ENCODE data around the gene LILRB1. TPM values are rescaled to one million over a fixed set of nuclear protein-coding genes. Genes with fewer than 3 reads are reported as not detected.

LILRB1 gene
- total RNA-seq, 1 donor = not detected

DNA sequence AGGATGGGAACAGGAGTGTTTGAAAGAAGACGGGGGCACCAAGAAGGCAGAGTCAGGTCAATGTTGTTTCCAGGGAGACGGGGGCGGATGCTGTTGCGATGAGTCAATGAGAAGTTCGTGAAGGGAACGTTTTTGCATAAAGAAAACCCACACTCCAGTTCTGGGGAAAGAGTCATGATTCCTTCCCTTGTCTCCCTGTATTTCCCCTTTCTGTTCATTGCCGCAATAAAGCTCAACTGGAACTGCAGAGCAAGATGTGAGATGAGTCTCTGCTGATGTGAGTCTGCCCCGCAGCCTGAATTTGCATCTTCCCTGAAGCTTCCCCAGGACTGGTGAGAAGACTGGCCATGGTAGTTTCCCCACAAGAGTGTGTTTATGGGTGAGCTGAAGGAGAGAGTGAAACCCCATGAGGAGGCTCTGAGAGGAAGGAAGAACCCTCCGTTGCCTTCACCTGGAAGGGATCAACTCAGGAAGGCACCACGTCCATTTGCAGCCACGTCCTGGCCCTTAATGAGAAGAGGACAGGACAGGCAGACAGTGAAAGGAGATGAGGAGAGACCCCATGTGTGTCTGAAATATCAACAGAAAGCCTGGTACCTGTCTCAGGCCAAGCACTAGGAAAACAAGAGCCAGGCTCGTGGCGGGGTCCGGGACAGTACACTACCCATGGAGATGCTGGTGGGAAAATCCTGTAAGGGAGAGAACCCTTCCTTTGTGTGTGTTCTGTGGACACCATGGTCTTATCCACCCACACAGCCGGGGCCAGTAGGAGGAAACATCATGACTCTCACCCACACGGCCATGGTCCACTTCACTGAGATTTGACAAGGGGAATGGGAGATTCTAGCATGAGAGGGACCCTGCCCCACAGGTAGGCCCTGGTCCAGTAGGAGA is 23.1 kb upstream of the LILRB1 start:
- DNase-seq (ENCODE audit: low read depth) = no peak
- TF ChIP-seq, protein P1, sequence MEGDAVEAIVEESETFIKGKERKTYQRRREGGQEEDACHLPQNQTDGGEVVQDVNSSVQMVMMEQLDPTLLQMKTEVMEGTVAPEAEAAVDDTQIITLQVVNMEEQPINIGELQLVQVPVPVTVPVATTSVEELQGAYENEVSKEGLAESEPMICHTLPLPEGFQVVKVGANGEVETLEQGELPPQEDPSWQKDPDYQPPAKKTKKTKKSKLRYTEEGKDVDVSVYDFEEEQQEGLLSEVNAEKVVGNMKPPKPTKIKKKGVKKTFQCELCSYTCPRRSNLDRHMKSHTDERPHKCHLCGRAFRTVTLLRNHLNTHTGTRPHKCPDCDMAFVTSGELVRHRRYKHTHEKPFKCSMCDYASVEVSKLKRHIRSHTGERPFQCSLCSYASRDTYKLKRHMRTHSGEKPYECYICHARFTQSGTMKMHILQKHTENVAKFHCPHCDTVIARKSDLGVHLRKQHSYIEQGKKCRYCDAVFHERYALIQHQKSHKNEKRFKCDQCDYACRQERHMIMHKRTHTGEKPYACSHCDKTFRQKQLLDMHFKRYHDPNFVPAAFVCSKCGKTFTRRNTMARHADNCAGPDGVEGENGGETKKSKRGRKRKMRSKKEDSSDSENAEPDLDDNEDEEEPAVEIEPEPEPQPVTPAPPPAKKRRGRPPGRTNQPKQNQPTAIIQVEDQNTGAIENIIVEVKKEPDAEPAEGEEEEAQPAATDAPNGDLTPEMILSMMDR (IDR thresholded peaks at IDR 0.05; ENCODE audit: insufficient read depth, low read depth, low read length) = no peak
- H3K4me3 ChIP-seq (ENCODE audit: low read depth, low read length) = no peak overlapping the region

DNA sequence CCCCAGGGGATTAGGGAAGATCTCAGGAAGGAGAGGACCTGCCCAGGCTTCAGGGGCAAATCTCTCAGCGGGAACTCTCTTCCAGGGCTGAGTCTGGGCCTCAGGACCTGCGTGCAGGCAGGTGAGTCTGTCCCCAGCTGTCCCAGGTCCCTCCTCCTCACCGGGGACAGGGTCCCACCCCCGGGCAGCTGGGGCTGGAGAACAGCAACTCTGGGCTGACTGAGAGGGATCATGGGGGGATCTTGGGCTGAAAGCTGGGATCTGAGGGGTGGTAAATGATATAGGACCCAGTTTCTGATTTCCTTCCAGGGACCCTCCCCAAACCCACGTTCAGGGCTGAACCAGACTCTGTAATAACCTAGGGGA is 22.5 kb upstream of the LILRB1 start:
- TF ChIP-seq, protein P1 (IDR thresholded peaks at IDR 0.05; ENCODE audit: insufficient read depth, low read depth, low read length) = no peak
- DNase-seq (ENCODE audit: low read depth) = no peak
- no peak overlapping the region for H3K4me3 ChIP-seq (ENCODE audit: low read depth, low read length)

DNA sequence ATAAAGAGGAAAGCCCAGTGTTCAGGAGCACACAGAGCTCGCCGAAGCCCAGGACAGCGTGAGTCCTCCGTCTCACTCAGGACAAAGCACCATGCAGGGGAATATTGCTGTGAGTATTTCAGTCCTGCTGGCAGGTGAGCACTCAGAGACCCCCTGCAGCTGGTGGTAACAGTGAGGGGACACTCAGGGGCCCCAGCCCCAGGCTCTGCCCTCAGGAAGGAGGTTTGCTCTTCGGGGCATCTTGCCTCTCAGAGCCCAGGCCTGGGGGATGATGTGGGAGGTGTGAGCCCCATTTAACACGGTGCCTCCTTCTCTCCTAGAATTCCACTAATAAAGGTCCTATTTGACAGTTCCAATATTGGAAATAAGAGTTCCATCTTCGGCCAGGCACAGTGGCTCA is 22.1 kb upstream of the LILRB1 start:
- TF ChIP-seq, protein P1 (IDR thresholded peaks at IDR 0.05; ENCODE audit: insufficient read depth, low read depth, low read length) = no peak
- DNase-seq (ENCODE audit: low read depth) = no peak
- no peak overlapping the region for H3K4me3 ChIP-seq (ENCODE audit: low read depth, low read length)

DNA sequence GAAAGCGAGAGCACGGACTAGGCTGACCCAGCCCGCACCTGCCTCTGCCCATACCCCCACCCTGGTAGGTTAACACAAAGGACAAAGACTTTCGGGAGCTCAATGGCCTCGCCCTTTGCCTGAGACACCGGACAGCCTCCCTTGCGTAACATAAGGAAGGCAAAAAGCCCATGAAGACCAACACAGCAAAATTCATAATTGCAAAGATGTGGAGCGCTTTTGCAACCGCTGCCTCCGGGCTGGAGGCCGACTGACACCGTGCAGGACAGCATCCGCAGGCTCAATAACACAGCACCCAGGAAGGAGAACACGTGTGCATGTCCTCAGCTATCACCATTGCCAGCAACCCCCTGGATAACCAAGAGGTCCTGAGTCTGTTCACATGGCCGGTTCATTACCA is 21.5 kb upstream of the LILRB1 start:
- H3K4me3 ChIP-seq (ENCODE audit: low read depth, low read length) = no peak overlapping the region
- TF ChIP-seq, protein P1 (IDR thresholded peaks at IDR 0.05; ENCODE audit: insufficient read depth, low read depth, low read length) = no peak
- DNase-seq (ENCODE audit: low read depth) = no peak

DNA sequence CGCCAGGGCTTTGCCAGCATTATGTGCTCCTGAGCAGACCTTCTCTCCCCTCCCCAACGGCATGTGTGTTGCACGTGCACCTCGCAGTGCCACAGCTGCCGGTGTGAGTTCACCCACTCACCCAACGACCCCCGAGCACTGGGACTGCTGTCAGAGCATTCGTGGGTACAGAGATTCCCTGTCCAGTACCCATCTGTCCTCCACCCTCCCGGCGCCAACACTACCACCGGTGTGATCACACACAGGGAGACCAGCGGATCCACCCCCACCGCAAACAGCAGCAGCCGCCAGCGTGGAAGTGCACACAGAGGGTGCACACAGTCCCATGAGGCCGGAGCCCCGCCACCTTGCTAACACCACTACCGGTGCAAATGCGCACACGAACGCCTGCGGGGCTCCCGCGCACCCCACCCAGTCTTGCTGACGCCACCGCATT is 20.9 kb upstream of the LILRB1 start:
- no peak for DNase-seq (ENCODE audit: low read depth)
- H3K4me3 ChIP-seq (ENCODE audit: low read depth, low read length) = no peak overlapping the region
- TF ChIP-seq, protein P1 (IDR thresholded peaks at IDR 0.05; ENCODE audit: insufficient read depth, low read depth, low read length) = no peak

DNA sequence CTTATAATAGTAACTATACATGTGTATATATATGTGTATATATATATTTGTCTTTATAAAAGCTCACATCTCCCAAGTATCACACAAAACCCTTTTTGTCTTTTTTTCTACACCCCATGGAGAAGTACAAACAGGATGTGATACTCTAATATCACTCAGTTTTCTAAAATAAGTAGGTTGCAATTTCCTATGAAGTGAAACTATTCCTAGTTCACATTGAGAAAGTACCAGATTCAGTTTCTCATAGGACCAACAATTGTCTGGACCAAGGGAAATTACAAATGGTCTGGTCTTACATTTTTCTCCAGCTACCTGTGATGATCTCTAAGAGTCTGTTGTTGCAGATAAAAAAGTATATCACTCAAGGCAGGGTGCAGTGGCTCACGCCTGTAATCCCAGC is 17.9 kb upstream of the LILRB1 start:
- no peak overlapping the region for H3K4me3 ChIP-seq (ENCODE audit: low read depth, low read length)
- DNase-seq (ENCODE audit: low read depth) = no peak
- TF ChIP-seq, protein P1 (IDR thresholded peaks at IDR 0.05; ENCODE audit: insufficient read depth, low read depth, low read length) = no peak

All from fibroblast of villous mesenchyme (primary cell).